ENCODE data around the gene TLNRD1.

- TF ChIP-seq CTCF (IDR thresholded peaks at IDR 0.05) (no peak), POLR2A (IDR thresholded peaks at IDR 0.05) (no peak)
Measured at GRCh38 chr15:80976851-80977250, 23.9 kb upstream of the TLNRD1 start.

Data from thyroid gland (tissue), 4 donors.